Peyer's patch (tissue), 4 donors: ENCODE data around the gene TMEM63A.

Experiments used
- CTCF ChIP-seq, 6 experiments: fragments of 450-650 bp in 4 of 6; fragments of 200-600 bp in 2 of 6; sonication (generic) in 1 of 6; IDR thresholded peaks; one replicate each; pipeline ENCODE4 v1.5.1; 2017 to 2019; ENCODE audit warnings: antibody characterized with exemption in 6 of 6, mild to moderate bottlenecking in 3 of 6, moderate library complexity in 1 of 6
- POLR2A ChIP-seq, 2 donors: fragments of 450-650 bp; IDR thresholded peaks; one replicate each; pipeline ENCODE4 v1.5.1; 2017; ENCODE audit warnings: antibody characterized with exemption in 2 of 2, mild to moderate bottlenecking in 2 of 2, moderate library complexity in 2 of 2

GRCh38 chr1:225871359-225872074 lies 10.7 kb downstream of the TMEM63A start:
- TF ChIP-seq POLR2A (IDR thresholded peaks at IDR 0.05): no peak
- no peak for TF ChIP-seq CTCF (IDR thresholded peaks at IDR 0.05)
